Peyer's patch (tissue), 4 donors: ENCODE results near the gene KMO. TPM values are rescaled to one million over a fixed set of nuclear protein-coding genes. Genes with fewer than 3 reads are reported as not detected.
A peak's percentile ranks its signal among the peaks of the same experiment; 100 is the strongest.

Experiments
- DNase-seq, 3 donors: peaks; one replicate each; pipeline ENCODE4 v3.0.0-alpha.2; 2017 to 2019
- H3K27ac ChIP-seq, 4 donors: fragments of 200-600 bp; sonication (generic); one replicate each; pipeline ENCODE4 v1.5.1; 2016 to 2019
- H3K27me3 ChIP-seq, 2 donors: fragments of 200-600 bp; sonication (generic); one replicate each; pipeline ENCODE4 v1.5.1; 2019
- H3K36me3 ChIP-seq, 3 donors: fragments of 200-600 bp; sonication (generic); one replicate each; pipeline ENCODE4 v1.5.1; 2016 to 2019
- H3K4me1 ChIP-seq, 4 donors: fragments of 200-600 bp; sonication (generic); one replicate each; pipeline ENCODE4 v1.5.1; 2016 to 2019
- H3K4me3 ChIP-seq, 4 donors: fragments of 200-600 bp; sonication (generic); 1 replicate in 3 of 4; 2 replicates in 1 of 4; pipeline ENCODE4 v1.5.1; 2016 to 2019; ENCODE audit warnings: mild to moderate bottlenecking in 1 of 4
- H3K9me3 ChIP-seq, 4 donors: fragments of 200-600 bp; sonication (generic); one replicate each; pipeline ENCODE4 v1.5.1; 2016 to 2019; ENCODE audit warnings: mild to moderate bottlenecking in 1 of 4
- CTCF ChIP-seq, 6 experiments: fragments of 450-650 bp in 4 of 6; fragments of 200-600 bp in 2 of 6; sonication (generic) in 1 of 6; IDR thresholded peaks; one replicate each; pipeline ENCODE4 v1.5.1; 2017 to 2019; ENCODE audit warnings: antibody characterized with exemption in 6 of 6, mild to moderate bottlenecking in 3 of 6, moderate library complexity in 1 of 6
- POLR2A ChIP-seq, 2 donors: fragments of 450-650 bp; IDR thresholded peaks; one replicate each; pipeline ENCODE4 v1.5.1; 2017; ENCODE audit warnings: antibody characterized with exemption in 2 of 2, mild to moderate bottlenecking in 2 of 2, moderate library complexity in 2 of 2
- total RNA-seq, 4 donors: library from RNA; depleted of rRNA; stranded (reverse); fragments of >200 nt; gene quantifications; one replicate each; pipeline ENCODE4 v1.1.0, GENCODE V29; 2016

KMO gene
- total RNA-seq, 4 donors from 2014 or later = 0.13 to 32.2 (median 0.70) TPM; not detected in 1

- H3K4me1 ChIP-seq = peaks cover 0 to 21% (median 0%) of the 10 kb centered on the region in 4 donors
- no peak for DNase-seq
- no peak overlapping the region for H3K4me3 ChIP-seq
- H3K27ac ChIP-seq = no peak overlapping the region
- H3K36me3 ChIP-seq = no peaks in the 10 kb centered on the region
- TF ChIP-seq CTCF (IDR thresholded peaks at IDR 0.05) (no peak), POLR2A (IDR thresholded peaks at IDR 0.05) (no peak)
- no peaks in the 10 kb centered on the region for H3K27me3 ChIP-seq
- H3K9me3 ChIP-seq = no peaks in the 10 kb centered on the region
Measured at GRCh38 chr1:241612533-241613477, 80.6 kb downstream of the KMO start.

- H3K9me3 ChIP-seq = no peaks in the 10 kb centered on the region
- no peaks in the 10 kb centered on the region for H3K36me3 ChIP-seq
- H3K4me3 ChIP-seq = no peak overlapping the region
- no peak for DNase-seq
- peaks cover 0 to 21% (median 0%) of the 10 kb centered on the region in 4 donors for H3K4me1 ChIP-seq
- TF ChIP-seq POLR2A (IDR thresholded peaks at IDR 0.05) = no peak
- TF ChIP-seq CTCF (IDR thresholded peaks at IDR 0.05) = no peak
- H3K27ac ChIP-seq = no peak overlapping the region
- no peaks in the 10 kb centered on the region for H3K27me3 ChIP-seq
Measured at GRCh38 chr1:241614144-241614543, 82.0 kb downstream of the KMO start.

GRCh38 chr1:241614572-241614971 is 82.4 kb downstream of the KMO start:
- no peak for DNase-seq
- TF ChIP-seq POLR2A (IDR thresholded peaks at IDR 0.05) (no peak), CTCF (IDR thresholded peaks at IDR 0.05) (no peak)
- Histone ChIP-seq H3K27ac (no peak overlapping the region), H3K4me1 (peaks cover 0 to 21% (median 0%) of the 10 kb centered on the region in 4 donors), H3K9me3 (no peaks in the 10 kb centered on the region), H3K27me3 (no peaks in the 10 kb centered on the region), H3K36me3 (no peaks in the 10 kb centered on the region), H3K4me3 (no peak overlapping the region)

- H3K4me3 ChIP-seq = peak overlapping the region in 1 of 4 donors; percentile 11
- no peaks in the 10 kb centered on the region for H3K9me3 ChIP-seq
- H3K27me3 ChIP-seq = no peaks in the 10 kb centered on the region
- H3K36me3 ChIP-seq = no peaks in the 10 kb centered on the region
- H3K27ac ChIP-seq = peak overlapping the region in 1 of 4 donors; percentile 6
- DNase-seq = peak in 1 of 3 donors; percentile 51
- H3K4me1 ChIP-seq = peaks cover 0 to 16% (median 0%) of the 10 kb centered on the region in 4 donors
- TF ChIP-seq POLR2A (IDR thresholded peaks at IDR 0.05) = no peak
- no peak for TF ChIP-seq CTCF (IDR thresholded peaks at IDR 0.05)
Measured at GRCh38 chr1:241615043-241615974, 83.1 kb downstream of the KMO start.

GRCh38 chr1:241617426-241617825 is 85.2 kb downstream of the KMO start:
- Histone ChIP-seq H3K9me3 (no peaks in the 10 kb centered on the region), H3K36me3 (no peaks in the 10 kb centered on the region), H3K27me3 (no peaks in the 10 kb centered on the region), H3K4me1 (peaks cover 0 to 9% (median 0%) of the 10 kb centered on the region in 4 donors), H3K4me3 (no peak overlapping the region), H3K27ac (no peak overlapping the region)
- DNase-seq = no peak
- TF ChIP-seq CTCF (IDR thresholded peaks at IDR 0.05) = no peak
- TF ChIP-seq POLR2A (IDR thresholded peaks at IDR 0.05) = no peak
